KBM-7 (cell line): ENCODE measurements around the gene POM121L2.

Experiments
- DNase-seq: peaks from one replicate; pipeline ENCODE4 v3.0.0-alpha.2; 2015
- in situ Hi-C: fragments of 300-500 bp; cut with MboI; formaldehyde crosslinking; loops from 2 replicates; pipeline ENCODE4 v1.14.3; 2020; ENCODE audit warnings: low sequenced_read_pairs, low pct_unique_long_range_greater_than_20kb, mixed read lengths

The POM121L2 gene

DNA sequence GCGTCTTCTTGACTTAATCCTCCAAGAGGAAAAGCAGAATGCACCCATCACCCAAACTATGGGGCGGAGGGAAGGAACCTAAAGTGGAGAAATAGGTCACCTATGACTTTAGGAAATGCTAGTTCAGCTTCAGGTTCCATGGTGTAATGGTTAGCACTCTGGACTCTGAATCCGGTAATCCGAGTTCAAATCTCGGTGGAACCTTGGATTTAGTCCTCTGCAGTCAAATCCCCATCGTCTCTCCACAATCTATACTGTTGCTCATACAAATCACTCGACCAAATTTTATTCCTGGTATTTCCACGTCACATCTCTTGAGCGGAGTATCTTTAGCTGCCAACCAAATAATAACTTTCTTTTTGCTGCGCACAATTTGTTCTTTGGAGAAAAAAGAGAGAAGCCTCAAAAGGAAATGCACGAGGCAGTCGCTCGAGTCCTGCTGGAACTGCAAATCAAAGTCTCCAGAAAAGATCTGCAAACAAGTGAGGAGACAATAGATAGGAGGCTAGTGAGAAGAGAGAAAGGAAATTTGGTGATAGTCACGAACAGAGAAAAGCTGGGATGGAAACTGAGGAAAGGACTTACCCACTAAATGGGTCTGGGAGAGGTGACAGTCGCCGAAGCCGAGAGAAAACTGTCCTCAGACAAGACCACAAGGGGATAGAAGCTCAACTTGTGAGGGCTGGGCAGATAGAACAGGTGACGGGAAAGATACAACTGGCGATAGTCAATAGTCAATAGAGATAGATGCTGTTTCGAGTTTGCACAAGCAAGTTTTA is 16.6 kb downstream of the POM121L2 start:
- in situ Hi-C loops: no loop called here

DNA sequence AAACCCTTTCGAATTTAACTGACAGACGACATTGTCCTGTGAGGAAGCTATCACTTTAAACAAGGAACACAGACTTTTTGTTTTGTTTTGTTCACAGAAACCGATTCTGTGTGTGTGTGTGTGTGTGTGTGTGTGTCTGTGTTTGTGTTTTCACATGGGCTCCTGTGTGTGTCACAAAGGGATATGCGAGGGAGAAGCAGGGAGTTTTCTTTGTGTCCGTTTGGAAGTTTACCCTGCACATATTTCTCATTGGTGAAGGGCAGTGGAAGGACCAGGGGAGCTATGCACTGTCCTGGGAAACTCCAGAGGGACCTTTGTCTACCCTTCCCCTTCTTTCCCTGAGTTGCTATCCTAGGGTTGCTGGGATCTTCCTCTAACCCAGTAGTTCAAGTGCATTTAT is 17.7 kb downstream of the POM121L2 start:
- no peak for DNase-seq
- in situ Hi-C loops: no loop called here

More for the DNA sequence above, 16.6 kb downstream of the POM121L2 start:
- no peak for DNase-seq

DNA sequence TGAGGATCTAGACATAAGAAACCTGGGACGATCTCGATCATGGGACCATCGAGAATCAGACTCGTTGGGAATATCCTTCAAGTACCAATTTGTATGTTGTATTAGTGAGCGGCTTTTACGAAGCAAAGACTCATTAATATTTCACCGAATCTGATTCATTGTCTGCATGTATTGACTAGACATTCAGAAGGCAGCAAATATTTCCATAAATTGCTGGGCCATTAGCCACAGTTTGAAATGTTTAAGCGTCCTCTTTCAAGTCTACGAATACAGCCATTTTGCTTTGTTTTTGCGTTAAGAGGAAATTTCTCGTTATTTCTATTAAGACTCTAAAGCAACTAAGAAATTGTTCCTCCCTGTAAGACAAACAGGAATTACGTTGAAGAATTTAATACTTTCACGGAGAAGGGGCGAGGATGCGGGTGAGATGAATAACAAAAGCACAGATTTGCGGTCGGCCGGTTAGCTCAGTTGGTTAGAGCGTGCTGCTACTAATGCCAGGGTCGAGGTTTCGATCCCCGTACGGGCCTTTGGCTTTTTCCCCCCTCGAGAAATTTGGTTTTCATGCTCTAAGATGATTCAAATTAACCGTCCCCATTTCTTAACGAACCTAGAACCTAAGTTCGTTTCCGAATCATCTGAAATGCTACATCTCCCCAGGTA is 18.5 kb downstream of the POM121L2 start:
- in situ Hi-C loops: no loop called here
- no peak for DNase-seq

DNA sequence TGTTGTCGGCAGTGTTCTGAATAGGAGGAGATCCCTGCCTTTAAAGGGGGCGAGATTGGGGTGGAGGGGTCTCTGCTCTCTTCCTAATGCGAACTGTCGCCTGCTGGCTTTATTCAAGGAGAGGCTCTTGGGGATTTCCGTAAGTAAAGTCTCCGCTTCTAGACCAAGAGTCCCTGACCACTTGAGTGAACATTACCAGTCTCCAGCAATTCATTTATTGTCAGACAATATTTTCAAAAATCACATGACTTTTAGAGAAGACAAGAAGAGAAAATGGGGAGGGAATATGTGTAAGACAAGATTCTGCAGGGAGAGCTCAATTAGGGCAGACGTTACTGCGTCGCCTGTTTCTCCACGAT is 21.2 kb downstream of the POM121L2 start:
- in situ Hi-C loops: no loop called here
- no peak for DNase-seq

DNA sequence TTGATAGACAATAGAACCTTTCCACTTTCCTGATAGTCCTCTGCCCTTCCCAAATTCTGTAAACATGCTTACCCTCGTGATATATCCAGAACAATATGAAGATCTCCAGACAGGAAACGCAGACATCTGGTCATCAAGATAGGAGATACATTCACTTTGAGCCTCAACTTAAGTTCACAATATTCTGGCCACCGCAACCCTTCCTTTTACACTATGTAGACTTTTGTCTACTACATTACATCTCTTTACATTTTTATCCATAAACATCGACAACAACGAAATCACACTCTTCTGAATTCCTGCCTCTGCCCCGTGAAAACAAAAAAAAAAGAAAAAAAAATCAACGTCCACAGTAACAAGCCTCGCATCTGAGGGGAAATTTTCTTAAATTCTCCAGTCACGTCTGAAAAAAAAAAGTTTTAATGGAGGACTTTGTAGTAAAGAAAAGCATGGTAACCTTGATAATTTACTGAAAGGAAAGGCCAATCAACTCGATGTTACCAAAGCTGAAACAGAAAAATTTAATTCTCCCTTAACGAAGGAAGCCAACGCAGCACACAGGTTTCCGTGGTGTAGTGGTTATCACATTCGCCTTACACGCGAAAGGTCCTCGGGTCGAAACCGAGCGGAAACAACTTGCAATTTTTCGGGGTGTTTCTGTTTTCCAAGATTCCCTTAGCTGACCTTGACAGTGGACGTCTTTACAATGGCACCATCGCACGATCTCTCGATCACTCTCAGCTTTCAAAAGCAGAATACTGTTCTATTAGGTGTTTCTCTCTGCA is 21.8 kb downstream of the POM121L2 start:
- no peak for DNase-seq
- in situ Hi-C loops: no loop called here

DNA sequence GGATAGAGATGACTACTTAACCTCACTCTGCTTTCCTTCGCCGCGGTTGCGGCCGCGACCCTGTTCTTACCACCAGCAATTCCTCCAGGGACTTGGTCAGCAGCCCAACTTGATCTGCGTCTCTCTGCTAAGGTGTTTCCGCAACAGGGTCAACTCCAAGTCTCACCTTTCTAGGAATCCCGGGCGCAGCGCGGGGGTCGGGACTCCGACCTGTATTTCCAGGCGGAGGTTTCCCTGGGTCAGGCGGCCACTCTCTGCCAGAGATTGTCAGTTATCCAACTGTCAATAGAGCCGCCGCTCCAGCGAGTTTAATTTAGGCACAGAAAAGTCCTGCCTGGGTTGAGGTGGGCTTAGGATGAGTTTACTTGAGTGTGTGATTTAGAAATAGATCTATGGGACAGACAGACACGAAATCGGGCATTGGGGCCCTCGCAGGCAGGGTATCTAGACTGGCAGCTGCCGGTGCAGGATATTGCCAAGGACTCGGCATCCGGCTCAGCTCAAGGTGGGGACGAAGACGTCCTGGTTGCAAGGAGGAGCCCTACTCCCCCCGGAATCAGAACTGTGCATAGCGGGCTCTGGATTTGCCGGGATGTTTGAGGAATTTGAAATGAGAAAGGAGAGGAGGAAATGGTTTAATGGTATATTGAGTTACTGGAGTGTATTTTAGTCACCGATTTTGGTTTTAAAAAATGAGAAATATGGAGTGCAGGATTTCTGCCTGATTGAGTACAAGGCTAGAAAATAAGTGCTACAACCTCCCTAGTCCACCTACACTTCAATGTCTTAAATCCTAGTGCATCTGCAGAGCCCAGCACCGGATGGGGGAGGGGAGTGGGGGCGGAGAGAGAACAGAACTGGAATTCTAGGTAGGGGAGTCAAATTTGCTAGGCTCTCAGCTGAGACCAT is 23.7 kb downstream of the POM121L2 start:
- in situ Hi-C loops: no loop called here
- DNase-seq: no peak

DNA sequence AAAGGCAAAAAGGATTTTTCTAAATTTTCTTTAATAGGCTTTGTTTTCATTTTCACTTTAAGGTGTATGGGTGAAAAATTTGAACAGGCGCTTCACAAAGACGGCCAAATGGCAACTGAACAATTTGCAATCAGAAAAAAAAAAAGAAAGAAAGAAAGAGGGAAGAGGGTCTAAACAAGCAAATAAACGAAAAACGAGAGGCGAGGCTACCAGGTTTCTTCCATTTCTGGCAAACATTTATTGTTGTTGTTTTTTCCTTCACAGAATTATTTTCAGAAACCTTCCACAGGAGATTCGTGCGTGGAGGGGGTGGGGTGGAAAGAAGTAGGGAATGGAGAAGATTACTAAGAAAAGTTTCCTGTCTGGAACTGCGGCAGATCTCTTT is 24.3 kb downstream of the POM121L2 start:
- in situ Hi-C loops: no loop called here
- DNase-seq: no peak

DNA sequence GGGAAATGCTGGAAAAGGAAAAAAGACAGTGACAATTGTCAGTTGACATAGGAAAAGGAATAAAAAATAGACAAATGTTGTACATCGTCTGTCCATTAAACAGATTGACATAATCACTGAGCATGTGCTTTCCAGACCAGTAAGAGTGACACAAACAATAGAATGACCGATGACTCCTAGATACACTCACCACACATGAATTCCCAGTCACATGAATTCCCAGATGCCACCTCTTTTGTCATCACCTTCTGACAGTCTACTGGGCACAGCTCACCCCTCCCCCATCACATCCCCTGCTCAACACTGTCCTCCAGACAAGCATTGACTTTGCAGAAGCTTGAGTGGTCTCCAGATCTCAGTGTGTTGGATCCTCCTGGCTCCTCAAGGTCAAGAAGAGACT is 25.9 kb downstream of the POM121L2 start:
- in situ Hi-C loops: no loop called here

DNA sequence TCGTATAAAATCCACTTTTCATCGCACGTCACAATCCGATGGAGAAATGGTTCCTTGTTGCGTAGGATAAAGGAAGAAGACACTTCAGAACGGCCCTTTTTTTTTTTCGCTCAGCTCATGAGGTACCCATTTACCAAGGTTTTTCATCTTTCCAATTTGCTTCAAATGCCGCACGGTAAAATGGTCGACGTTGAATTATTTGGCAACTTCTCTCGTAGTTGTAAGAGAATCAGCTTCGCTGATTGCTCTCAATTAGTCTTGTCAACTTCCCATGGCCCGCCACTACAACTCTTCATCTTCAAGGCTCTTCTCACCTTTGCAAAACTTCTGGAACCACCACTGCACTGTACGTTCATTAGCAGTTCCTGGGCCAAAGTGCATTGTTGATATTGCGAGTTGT is 28.8 kb downstream of the POM121L2 start:
- no peak for DNase-seq
- in situ Hi-C loops: no loop called here

More for the DNA sequence above, 25.9 kb downstream of the POM121L2 start:
- DNase-seq: no peak

DNA sequence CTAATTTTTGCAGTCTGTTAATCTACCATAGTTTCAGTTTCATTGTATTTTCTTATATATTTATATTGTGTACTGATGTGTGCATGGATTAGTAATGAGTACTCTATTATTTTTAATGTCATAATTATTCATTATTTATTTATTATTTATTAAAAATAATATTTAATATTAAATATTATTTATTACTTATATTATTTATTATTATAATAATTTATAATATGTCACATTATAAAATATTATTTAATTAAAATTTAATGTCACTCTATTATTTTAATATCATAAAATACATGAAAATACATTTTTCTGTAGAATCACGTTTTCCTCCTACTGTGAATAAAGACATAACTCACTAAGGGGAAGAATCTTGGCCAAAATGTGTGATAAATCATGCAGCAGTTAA is 30.5 kb downstream of the POM121L2 start:
- in situ Hi-C loops: no loop called here
- DNase-seq: no peak

DNA sequence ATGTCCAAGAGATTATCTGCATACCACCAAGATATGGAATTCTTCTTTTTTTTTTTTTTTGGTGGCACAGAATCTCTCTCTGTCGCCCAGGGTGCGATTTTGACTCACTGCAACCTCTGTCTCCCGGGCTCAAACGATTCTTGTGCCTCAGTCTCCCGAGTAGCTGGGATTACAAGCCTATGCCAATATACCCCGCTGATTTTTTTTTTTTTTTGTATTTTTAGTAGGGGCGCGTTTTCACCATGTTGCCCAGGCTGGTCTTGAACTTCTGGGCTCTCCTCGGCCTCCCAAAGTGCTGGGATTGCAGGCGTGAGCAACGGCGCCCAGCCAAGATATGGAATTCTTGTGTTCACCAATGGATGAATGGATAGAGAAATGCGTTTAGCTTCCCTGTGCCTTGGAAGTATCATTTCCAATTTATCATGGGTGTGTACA is 31.0 kb downstream of the POM121L2 start:
- peak; percentile 35 for DNase-seq
- in situ Hi-C loops: no loop called here

DNA sequence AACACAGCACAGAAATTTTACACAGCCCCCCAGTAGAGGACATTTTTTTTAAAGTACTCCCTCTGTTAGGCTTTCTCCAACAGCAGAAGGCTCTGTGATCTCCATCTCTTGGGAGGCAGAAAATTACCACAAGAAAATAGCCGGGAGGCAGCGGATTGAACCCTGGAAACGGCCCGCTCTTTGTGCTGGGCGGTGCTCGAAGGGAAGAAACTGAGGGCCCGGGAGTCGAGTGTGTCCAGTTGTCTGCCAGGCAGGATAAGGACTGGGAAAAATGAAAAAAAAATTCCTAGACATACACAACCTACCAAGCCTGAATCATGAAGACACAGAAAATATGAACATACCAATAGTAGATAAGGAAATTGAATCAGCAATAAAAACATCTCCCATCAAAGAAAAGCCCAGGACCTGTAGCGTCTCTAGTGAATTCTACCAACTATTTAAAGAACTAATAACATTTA is 31.5 kb downstream of the POM121L2 start:
- DNase-seq: no peak

DNA sequence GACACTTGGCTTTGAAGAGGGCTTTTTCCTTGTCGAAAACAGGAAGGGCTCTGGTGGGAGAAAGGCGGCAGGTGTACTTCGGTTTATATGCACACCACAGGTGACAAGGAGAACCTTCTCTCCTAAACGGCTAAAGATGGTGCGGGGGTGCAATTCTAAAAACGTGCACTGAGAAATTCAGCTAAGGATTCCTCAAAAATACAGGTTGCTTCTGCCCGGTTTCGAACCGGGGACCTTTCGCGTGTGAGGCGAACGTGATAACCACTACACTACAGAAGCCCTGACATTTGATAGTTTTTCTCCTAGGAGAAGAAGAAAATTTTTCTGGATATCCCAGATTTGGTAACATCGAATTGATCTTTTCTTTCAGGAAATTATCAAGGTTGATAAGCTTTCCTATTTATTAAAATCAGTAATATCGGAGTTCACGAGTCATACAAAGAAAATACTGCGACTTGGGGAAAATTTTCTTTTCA is 32.0 kb downstream of the POM121L2 start:
- in situ Hi-C loops: no loop called here
- DNase-seq: peak; percentile 67

More for the DNA sequence above, 31.5 kb downstream of the POM121L2 start:
- in situ Hi-C loops: no loop called here

DNA sequence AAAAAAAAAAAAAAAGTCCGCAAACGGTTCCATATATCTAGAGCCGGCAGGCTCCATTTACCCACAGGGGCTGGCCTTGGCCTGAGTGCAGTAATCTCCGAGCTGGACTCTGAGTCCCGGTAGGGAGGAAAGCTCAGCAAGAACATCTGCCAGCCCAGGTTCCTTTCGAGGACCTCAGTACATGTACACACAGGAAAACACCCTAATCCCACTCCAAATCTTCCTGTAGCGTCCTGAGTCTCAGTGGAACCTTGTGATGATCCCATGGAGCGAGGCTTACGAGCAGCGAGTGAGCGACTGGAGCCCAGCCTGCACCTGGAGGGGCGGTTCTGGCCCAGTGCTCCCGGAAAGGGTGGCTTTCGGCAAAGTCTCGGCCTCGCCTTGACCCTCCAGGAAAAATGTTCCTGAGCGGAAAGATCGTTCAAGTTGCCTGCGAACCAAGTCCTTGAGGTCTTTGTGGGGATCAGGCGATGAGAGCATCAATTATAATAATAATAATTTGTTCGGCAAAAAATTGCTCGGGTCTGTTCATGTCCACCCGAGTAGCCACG is 32.5 kb downstream of the POM121L2 start:
- in situ Hi-C loops: no loop called here
- DNase-seq: no peak

DNA sequence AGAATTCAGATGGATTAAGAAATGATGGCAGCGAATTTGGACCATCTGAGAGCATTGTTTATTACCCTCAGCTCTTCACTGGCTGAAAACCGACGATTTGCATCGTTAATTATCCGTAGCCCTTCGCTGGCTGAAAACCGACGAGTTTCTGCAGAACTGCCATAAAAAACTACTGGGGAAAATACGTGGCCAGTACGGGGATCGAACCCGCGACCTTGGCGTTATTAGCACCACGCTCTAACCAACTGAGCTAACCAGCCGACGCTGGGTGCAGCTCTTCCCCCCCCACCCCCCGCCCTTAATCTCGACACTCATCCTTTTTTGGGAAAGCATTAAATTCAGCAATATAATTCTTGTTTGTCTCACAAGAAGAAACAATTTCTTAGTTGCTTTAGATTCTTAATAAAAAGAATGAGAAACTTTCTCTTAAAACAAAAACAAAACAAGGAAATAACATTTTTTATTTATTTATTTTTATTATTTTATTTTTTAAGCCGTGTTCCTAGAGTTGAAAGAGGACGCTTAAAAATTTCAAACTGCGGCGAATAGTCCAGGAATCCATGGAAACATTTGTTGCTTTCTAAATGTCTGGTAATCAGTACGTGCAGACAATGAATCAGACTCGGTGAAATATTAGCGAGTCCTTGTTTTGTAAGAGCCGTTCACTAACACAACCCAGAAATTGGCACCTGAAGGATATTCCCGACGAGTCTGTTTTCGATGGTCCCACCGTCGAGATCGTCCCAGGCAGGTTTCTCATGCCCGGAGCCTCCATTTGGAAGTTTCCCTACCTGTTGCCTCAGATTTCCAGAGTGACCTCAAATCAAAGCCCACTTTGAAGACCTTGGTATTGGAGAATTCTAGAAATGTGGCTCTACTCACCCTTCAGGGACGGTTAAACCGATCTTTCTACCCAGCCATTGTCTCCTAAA is 36.8 kb downstream of the POM121L2 start:
- in situ Hi-C loops: no loop called here
- DNase-seq: no peak

DNA sequence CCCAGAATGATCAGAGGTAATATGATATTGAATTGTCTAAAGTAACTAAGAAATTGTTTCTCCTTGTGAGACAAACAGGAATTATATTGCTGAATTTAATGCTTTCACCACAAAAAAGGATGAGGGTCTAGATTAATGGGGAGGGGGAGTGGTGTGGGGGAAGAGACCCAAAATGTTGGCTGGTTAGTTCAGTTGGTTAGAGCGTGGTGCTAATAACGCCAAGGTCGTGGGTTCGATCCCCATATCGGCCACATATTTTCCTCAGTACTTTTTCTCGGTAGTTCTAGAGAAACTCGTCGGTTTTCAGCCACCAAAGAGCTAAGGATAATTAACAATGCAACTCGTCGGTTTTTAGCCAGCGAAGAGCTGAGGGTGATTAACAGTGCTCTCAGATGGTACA is 38.3 kb downstream of the POM121L2 start:
- in situ Hi-C loops: no loop called here
- no peak for DNase-seq

DNA sequence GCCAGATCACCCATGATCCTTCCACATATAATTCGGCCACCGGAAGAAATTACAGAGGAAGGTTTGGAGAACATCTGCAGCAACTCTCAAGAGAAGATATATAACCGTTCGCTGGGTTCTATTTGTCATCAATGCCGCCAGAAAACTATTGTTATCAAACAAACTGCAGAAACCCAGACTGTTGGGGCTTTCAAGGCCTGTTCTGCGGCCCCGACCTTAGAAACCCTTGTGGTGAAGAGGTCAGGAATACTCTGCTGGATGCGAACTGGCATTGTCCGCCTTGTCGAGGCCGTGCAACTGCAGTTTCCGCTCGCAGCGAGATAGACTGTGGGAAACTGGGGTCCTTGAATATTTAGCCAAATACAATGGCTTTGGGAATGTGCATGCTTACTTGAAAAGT is 43.3 kb downstream of the POM121L2 start:
- in situ Hi-C loops: no loop called here

More for the DNA sequence above, 43.3 kb downstream of the POM121L2 start:
- DNase-seq: no peak
